LNCAP (cell line): ENCODE data around the gene GABBR2.

ENCODE experiments used
- CTCF ChIP-seq: fragments of 450-650 bp; IDR thresholded peaks from 2 replicates; pipeline ENCODE4 v1.5.1; 2017; ENCODE audit warnings: mild to moderate bottlenecking

The GABBR2 gene

DNA sequence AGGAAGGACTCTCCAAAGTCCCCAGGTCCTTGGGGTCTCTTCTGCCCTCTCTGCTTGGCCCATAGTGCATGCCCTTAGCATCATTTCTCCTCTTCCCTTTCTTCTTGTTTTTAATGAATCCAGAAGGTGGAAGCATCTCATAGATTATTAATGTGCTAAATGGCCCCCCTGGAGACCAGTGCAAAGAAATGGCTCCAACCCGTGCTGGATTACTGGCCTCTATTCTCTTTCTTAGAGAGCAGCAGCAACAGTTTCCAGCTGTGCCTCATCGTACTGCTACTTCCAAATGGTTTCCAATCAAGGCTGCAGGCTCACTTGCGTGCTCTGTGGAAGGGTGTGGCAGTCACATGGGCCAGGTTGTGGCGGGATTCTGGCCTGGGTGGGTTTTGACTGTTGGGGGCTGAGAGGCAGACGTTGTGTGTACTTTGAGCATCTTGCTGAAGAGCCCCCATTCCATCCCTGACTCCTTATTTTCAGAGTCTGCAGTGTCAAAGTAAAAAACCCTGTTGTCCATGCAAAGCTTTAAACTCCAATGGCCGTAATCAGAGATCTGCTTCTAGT, 139.7 kb downstream of the GABBR2 start:
- TF ChIP-seq CTCF = no peak

GRCh38 chr9:98568234-98568908, 140.4 kb downstream of the GABBR2 start:
- TF ChIP-seq CTCF = no peak

- no peak for TF ChIP-seq CTCF
Observed at GRCh38 chr9:98567540-98568233, 141.0 kb downstream of the GABBR2 start.

GRCh38 chr9:98565152-98566135, 143.3 kb downstream of the GABBR2 start:
- no peak for TF ChIP-seq CTCF

- no peak for TF ChIP-seq CTCF
Observed at GRCh38 chr9:98564714-98565113, 144.0 kb downstream of the GABBR2 start.

GRCh38 chr9:98563988-98564387, 144.7 kb downstream of the GABBR2 start:
- TF ChIP-seq CTCF = no peak
